HG03095 (cell line): Measurements from ENCODE around the gene EFCAB14.
"Not testable (repeated sequence)": the region's sequence is repeated elsewhere in the genome, so short reads cannot be mapped to it uniquely, and the experiment has no call there.

ENCODE experiments used
- ATAC-seq: cut with Tn5 transposase; IDR thresholded peaks from one replicate; pipeline ENCODE4 v1.9.1; 2021; ENCODE audit warnings: moderate library complexity; ENCODE audit not compliant: unreplicated experiment

EFCAB14 gene

DNA sequence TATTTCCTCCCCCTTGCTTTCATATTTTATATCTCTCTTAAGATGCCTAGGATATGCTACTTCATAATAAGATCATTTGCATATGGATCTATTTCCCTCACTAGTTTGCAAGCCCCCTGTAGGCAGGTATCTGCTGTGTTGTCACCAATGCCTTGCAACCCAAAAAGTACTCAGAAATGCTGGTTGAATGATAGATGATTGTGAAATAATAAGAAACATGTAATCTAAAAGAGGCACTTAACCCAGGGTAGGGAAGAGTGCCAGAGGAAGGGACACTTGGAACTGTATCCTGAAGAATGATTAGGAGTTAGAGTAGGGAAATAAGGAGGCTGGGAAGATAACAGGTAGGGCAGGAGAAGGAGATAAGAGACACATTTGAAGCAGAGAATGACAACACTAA is 63.1 kb downstream of the EFCAB14 start:
- ATAC-seq = no peak

DNA sequence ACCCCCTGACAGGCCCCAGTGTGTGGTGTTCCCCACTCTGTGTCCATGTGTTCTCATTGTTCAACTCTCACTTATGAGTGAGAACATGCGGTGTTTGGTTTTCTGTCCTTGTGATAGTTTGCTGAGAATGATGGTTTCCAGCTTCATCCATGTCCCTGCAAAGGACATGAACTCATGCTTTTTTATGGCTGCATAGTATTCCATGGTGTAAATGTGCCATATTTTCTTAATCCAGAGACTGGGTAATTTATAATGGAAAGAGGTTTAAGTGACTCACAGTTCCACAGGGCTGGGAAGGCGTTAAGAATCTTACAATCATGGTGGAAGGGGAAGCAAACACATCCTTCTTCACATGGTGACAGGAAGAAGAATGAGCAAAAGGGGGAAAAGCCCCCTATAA is 64.2 kb downstream of the EFCAB14 start:
- not testable (repeated sequence) for ATAC-seq

- ATAC-seq = no peak
Measured at GRCh38 chr1:46654012-46654411, 64.9 kb downstream of the EFCAB14 start.

GRCh38 chr1:46653405-46653958 is 65.4 kb downstream of the EFCAB14 start:
- no peak for ATAC-seq

GRCh38 chr1:46652321-46653100 is 66.4 kb downstream of the EFCAB14 start:
- ATAC-seq = no peak

DNA sequence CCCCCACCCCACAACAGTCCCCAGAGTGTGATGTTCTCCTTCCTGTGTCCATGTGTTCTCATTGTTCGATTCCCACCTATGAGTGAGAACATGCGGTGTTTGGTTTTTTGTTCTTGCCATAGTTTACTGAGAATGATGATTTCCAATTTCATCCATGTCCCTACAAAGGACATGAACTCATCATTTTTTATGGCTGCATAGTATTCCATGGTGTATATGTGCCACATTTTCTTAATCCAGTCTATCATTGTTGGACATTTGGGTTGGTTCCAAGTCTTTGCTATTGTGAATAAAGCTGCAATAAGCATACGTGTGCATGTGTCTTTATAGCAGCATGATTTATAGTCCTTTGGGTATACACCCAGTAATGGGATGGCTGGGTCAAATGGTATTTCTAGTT is 67.8 kb downstream of the EFCAB14 start:
- not testable (repeated sequence) for ATAC-seq

GRCh38 chr1:46650491-46650890 is 68.4 kb downstream of the EFCAB14 start:
- ATAC-seq = no peak

- no peak for ATAC-seq
Measured at GRCh38 chr1:46649764-46650163, 69.2 kb downstream of the EFCAB14 start.

DNA sequence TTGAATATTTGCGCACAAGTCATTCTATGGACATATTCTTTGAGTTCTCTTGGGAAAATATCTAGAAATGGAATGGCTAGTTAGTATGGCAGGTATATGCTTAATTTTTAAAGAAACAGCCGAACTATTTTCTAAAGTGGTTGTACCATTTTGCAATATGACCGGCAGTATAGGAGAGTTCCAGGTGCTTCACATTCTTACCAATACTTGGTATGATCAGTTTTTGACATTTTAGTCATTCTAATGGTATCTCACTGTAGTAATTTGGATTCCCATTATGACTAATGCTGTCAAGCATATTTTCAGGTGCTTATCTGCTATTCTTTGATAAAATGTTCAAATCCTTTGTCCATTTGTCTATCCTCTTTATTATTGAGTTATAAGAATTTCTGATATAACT is 71.3 kb downstream of the EFCAB14 start:
- ATAC-seq = no peak

GRCh38 chr1:46646844-46647243 is 72.1 kb downstream of the EFCAB14 start:
- no peak for ATAC-seq

GRCh38 chr1:46646331-46646730 is 72.6 kb downstream of the EFCAB14 start:
- ATAC-seq = no peak

DNA sequence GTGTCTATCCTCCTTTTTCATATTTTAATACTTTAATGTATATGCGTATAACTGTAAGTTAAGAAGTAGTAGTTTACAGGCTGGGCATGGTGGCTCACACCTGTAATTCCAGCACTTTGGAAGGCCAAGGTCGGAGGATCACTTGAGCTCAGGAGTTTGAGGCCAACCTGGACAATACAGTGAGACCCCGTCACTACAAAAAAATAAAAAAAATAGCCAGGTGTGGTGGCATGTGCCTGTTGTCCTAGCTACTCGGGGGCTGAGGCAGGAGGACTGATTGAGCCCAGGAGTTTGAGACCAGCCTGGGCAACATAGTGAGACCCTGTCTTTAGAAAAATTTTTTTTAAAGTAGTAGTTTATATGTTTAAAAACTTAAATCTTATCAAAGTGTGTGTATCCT is 73.1 kb downstream of the EFCAB14 start:
- ATAC-seq = no peak

DNA sequence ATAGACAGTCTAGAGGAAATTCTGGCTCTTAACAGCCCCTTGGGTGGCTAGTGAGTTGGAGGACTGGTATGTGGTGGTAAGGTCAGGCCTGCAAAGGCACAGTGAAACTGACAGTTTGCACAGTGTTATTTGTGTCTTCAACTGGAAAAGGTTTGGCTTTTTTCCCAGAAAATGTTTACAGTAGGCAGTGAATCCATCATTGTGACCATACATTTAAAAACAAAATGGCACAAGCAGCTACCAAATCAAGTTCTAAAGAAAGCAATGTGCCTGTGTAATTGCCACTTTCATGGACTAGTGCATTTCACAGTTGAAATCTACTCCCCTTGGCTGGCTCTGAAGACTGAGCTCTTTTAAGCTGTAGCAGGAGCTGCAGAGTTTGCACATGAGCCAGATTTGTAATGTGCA is 75.5 kb downstream of the EFCAB14 start:
- ATAC-seq = no peak

GRCh38 chr1:46642115-46642680 is 76.7 kb downstream of the EFCAB14 start:
- ATAC-seq = no peak

DNA sequence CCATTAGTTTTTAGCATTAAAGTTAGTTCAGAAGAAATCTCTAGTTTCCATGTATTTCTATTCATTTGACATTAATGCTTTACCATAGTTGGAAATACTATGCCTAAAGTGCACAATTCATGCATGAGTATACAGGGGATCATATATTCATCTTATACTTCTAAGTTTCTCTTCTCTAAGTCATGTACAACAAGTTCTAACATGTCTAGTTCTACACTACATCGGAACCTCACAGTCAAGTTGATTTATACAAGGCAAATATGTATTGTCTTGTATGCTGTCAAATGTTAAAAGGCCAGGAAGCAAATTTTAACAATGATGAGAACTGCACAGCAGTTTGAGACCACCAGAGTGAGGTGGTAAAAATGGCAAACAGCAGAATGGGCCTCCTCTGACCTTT is 79.4 kb downstream of the EFCAB14 start:
- no peak for ATAC-seq

GRCh38 chr1:46638921-46639320 is 80.0 kb downstream of the EFCAB14 start:
- no peak for ATAC-seq

GRCh38 chr1:46637444-46638083 is 81.3 kb downstream of the EFCAB14 start:
- ATAC-seq = no peak

- no peak for ATAC-seq
Measured at GRCh38 chr1:46635205-46635604, 83.7 kb downstream of the EFCAB14 start.

GRCh38 chr1:46630719-46631118 is 88.2 kb downstream of the EFCAB14 start:
- ATAC-seq = no peak
